DND-41 (cell line): ENCODE results near the gene CTNNAL1.

Source experiments
- ATAC-seq: fragments of 200-7000 bp; cut with Tn5 transposase; 3 replicates; pipeline ENCODE4 v1.9.1; 2021; ENCODE audit warnings: low read depth; ENCODE audit not compliant: insufficient read depth
- DNase-seq: peaks from one replicate; pipeline ENCODE4 v3.0.0-alpha.2; 2020
- H2AFZ ChIP-seq: 2 replicates; pipeline ENCODE4 v1.6.0; 2012; ENCODE audit warnings: low read depth, low read length
- H3K27ac ChIP-seq: 2 replicates; pipeline ENCODE4 v1.5.1; 2012; ENCODE audit warnings: low read length, inconsistent platforms
- H3K27me3 ChIP-seq: fragments of 200-600 bp; sonication (generic); 2 replicates; pipeline ENCODE4 v1.6.0; 2012; ENCODE audit warnings: low read length, mild to moderate bottlenecking, inconsistent platforms; ENCODE audit not compliant: insufficient read depth, poor library complexity
- H3K36me3 ChIP-seq: 2 replicates; pipeline ENCODE4 v1.5.1; 2012; ENCODE audit warnings: low read length, inconsistent platforms; ENCODE audit not compliant: insufficient read depth
- H3K4me1 ChIP-seq: 2 replicates; pipeline ENCODE4 v1.5.1; 2012; ENCODE audit warnings: mild to moderate bottlenecking, low read length; ENCODE audit not compliant: insufficient read depth
- H3K4me2 ChIP-seq: 2 replicates; pipeline ENCODE4 v1.6.0; 2012; ENCODE audit warnings: mild to moderate bottlenecking, moderate library complexity, low read length, inconsistent platforms; ENCODE audit not compliant: insufficient read depth
- H3K4me3 ChIP-seq, 2 experiments: fragments of 200-600 bp in 1 of 2; shearing (Covaris generic) in 1 of 2; 2 replicates each; pipeline ENCODE4 v1.5.1; 2012 to 2016; ENCODE audit warnings: inconsistent platforms in 2 of 2, low read length in 2 of 2, mild to moderate bottlenecking in 2 of 2, low read depth in 1 of 2, moderate library complexity in 1 of 2
- H3K79me2 ChIP-seq: 2 replicates; pipeline ENCODE4 v1.6.0; 2012; ENCODE audit warnings: low read length, inconsistent platforms; ENCODE audit not compliant: insufficient read depth
- H3K9ac ChIP-seq: 2 replicates; pipeline ENCODE4 v1.6.0; 2012; ENCODE audit warnings: low read depth, mild to moderate bottlenecking, inconsistent platforms, low read length, moderate library complexity
- H3K9me3 ChIP-seq: 2 replicates; pipeline ENCODE4 v1.5.1; 2012; ENCODE audit warnings: low read length, moderate library complexity, mild to moderate bottlenecking, inconsistent platforms; ENCODE audit not compliant: insufficient read depth, severe bottlenecking
- H4K20me1 ChIP-seq: 2 replicates; pipeline ENCODE4 v1.6.0; 2012; ENCODE audit warnings: low read length; ENCODE audit not compliant: insufficient read depth
- CTCF ChIP-seq: IDR thresholded peaks from 2 replicates; pipeline ENCODE4 v1.5.1; 2012; ENCODE audit warnings: borderline replicate concordance, low read length, moderate library complexity, mild to moderate bottlenecking; ENCODE audit not compliant: poor library complexity, severe bottlenecking; ENCODE audit errors: extremely low read depth
- EZH2 ChIP-seq: IDR thresholded peaks from 3 replicates; pipeline ENCODE4 v1.6.1; 2012; ENCODE audit warnings: borderline replicate concordance, low read depth, mild to moderate bottlenecking, moderate library complexity, low read length, inconsistent platforms; ENCODE audit not compliant: severe bottlenecking

CTNNAL1 gene

DNA sequence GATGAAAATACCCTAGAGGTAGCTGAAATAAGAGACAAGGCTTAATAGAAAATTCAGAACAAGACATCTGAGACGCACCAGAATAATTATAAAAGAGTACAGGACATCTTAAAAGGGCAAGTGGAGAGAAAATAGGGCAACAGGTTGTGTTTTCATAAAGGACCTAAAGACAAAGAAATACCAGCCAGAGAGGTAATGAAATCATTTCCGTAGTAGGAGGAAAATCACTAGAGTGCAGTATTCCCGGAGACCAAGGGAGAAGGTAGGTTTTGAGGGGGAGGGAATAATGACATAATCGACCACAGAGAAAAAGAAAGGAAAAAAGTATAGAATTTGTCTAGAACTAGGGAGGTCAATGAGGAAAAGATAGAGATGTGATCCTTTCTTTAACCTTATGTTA, 26.2 kb upstream of the CTNNAL1 start:
- TF ChIP-seq CTCF = no peak
- TF ChIP-seq EZH2 = no peak
- H3K79me2 ChIP-seq = 0 out of 2 replicates have a peak, but pooled peaks cover 3% of the 10 kb centered on the region
- H3K9ac ChIP-seq = no peak overlapping the region
- no peaks in the 10 kb centered on the region for H3K27me3 ChIP-seq
- no peak for ATAC-seq
- no peaks in the 10 kb centered on the region for H4K20me1 ChIP-seq
- H3K4me2 ChIP-seq = no peak overlapping the region
- DNase-seq = no peak
- no peak overlapping the region for H3K27ac ChIP-seq
- peaks cover 82% of the 10 kb centered on the region for H3K36me3 ChIP-seq
- no peak overlapping the region for H2AFZ ChIP-seq
- H3K4me1 ChIP-seq = no peaks in the 10 kb centered on the region
- no peaks in the 10 kb centered on the region for H3K9me3 ChIP-seq
- no peak overlapping the region for H3K4me3 ChIP-seq

GRCh38 chr9:109037946-109038715, 24.8 kb upstream of the CTNNAL1 start:
- no peaks in the 10 kb centered on the region for H3K4me1 ChIP-seq
- no peak overlapping the region for H3K4me2 ChIP-seq

GRCh38 chr9:109036744-109037680, 23.7 kb upstream of the CTNNAL1 start:
- TF ChIP-seq CTCF (no peak), EZH2 (no peak)
- H3K27me3 ChIP-seq = no peaks in the 10 kb centered on the region
- no peak overlapping the region for H3K4me3 ChIP-seq
- DNase-seq (no peak), ATAC-seq (no peak)
- H3K9ac ChIP-seq = no peak overlapping the region
- H3K9me3 ChIP-seq = no peaks in the 10 kb centered on the region
- H3K36me3 ChIP-seq = peaks cover 84% of the 10 kb centered on the region
- H3K4me2 ChIP-seq = no peak overlapping the region
- no peak overlapping the region for H3K27ac ChIP-seq
- peaks cover 4% of the 10 kb centered on the region; the same call in 1 of the 2 replicates for H4K20me1 ChIP-seq
- H3K4me1 ChIP-seq = no peaks in the 10 kb centered on the region
- H3K79me2 ChIP-seq = peaks cover 3% of the 10 kb centered on the region; the same call in 1 of the 2 replicates
- no peak overlapping the region for H2AFZ ChIP-seq

More at GRCh38 chr9:109037946-109038715, 24.8 kb upstream of the CTNNAL1 start:
- no peak for DNase-seq
- Histone ChIP-seq H4K20me1 (peaks cover 2% of the 10 kb centered on the region; the same call in 1 of the 2 replicates), H3K9ac (no peak overlapping the region), H3K27ac (no peak overlapping the region), H3K27me3 (no peaks in the 10 kb centered on the region), H2AFZ (no peak overlapping the region), H3K36me3 (peaks cover 82% of the 10 kb centered on the region), H3K9me3 (no peaks in the 10 kb centered on the region), H3K79me2 (peaks cover 3% of the 10 kb centered on the region; the same call in 1 of the 2 replicates), H3K4me3 (no peak overlapping the region)
- ATAC-seq = no peak
- TF ChIP-seq EZH2 (no peak), CTCF (no peak)
